ENCODE results near the gene KLHL22.
"Not testable (repeated sequence)": the region's sequence is repeated elsewhere in the genome, so short reads cannot be mapped to it uniquely, and the experiment has no call there.

KLHL22 gene

GRCh38 chr22:20399866-20400605, 95.6 kb downstream of the KLHL22 start:
- no peak for DNase-seq (ENCODE audit: low spot score)

GRCh38 chr22:20398420-20398819, 97.2 kb downstream of the KLHL22 start:
- no peak for DNase-seq (ENCODE audit: low spot score)

GRCh38 chr22:20397498-20397897, 98.1 kb downstream of the KLHL22 start:
- DNase-seq (ENCODE audit: low spot score): no peak

- DNase-seq (ENCODE audit: low spot score): no peak
Measured at GRCh38 chr22:20396639-20397038, 99.0 kb downstream of the KLHL22 start.

- DNase-seq (ENCODE audit: low spot score): no peak
Measured at GRCh38 chr22:20395907-20396287, 99.7 kb downstream of the KLHL22 start.

- no peak for DNase-seq (ENCODE audit: low spot score)
Measured at GRCh38 chr22:20395181-20395906, 100.3 kb downstream of the KLHL22 start.

- DNase-seq (ENCODE audit: low spot score): peak; percentile 55
Measured at GRCh38 chr22:20393705-20394476, 101.7 kb downstream of the KLHL22 start, which contains the start of gene ZNF74. Gene ZNF74 (plus strand): TSS chr22:20394151. CDS start chr22:20394629, 478 bp downstream.

- no peak for DNase-seq (ENCODE audit: low spot score)
Measured at GRCh38 chr22:20392983-20393704, 102.5 kb downstream of the KLHL22 start.

- not testable (repeated sequence) for DNase-seq (ENCODE audit: low spot score)
Measured at GRCh38 chr22:20392365-20392881, 103.2 kb downstream of the KLHL22 start.

All from germinal center (tissue), 1 donor.